HG03469 (cell line): ENCODE measurements around the gene SMAD1.

Source experiments
- ATAC-seq: cut with Tn5 transposase; IDR thresholded peaks from one replicate; pipeline ENCODE4 v1.9.1; 2021; ENCODE audit warnings: mild to moderate bottlenecking, moderate library complexity, moderate number of reproducible peaks; ENCODE audit not compliant: unreplicated experiment

The SMAD1 gene

GRCh38 chr4:145488310-145488709, 6.7 kb downstream of the SMAD1 start:
- ATAC-seq = no peak

GRCh38 chr4:145489556-145489955, 7.9 kb downstream of the SMAD1 start:
- ATAC-seq = no peak

DNA sequence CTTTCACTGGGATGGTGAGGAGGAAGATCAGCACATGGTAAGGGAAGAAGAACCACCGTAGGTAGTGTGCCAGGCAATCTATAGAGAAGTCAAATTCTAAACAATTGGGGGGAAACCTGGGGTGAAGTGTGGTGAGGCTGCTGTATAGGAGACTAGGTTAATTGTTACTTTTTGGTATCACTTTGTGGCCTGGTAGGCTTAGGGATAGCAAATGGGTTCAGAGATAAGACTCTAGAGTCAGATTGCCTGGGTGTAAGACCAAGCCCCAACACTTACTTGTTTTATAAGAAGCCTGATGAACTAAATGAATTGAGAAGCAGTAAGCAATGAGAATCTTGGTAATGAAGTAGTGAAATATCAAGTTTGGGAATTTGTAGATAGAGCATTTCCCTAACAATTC, 8.7 kb downstream of the SMAD1 start:
- no peak for ATAC-seq

GRCh38 chr4:145490796-145491195, 9.1 kb downstream of the SMAD1 start:
- ATAC-seq = no peak

GRCh38 chr4:145492376-145492775, 10.7 kb downstream of the SMAD1 start:
- ATAC-seq = no peak

GRCh38 chr4:145493166-145493565, 11.5 kb downstream of the SMAD1 start:
- no peak for ATAC-seq

DNA sequence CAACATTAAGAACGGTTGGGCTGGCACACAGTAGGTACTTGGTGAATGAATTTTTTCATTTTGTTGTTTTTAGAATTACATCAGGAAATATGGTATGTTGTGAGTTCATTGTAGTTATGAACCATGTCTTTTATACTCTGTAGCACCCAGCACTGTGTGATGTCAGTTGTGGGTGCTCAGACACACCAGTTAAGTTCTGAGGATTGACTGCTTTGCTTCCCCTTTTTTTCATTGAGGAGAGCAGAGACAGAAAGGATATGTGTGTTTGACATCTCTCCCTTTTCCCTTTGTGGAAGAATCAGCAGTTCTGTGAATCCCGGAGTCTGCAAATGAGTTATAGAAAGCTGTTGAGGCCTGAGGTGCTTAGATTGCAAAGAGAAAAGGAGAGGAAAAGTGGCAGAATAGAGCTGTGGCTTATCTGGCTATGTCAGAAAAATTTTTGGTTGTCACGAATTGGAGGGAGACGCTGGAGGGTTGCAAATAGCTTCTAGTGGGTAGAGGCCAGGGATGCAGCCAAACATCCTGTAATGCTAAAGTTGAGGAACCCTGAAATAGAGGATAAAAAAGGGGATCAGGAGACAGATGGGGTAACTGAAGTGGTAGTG, 13.1 kb downstream of the SMAD1 start:
- no peak for ATAC-seq

- ATAC-seq = no peak
These were observed 14.6 kb downstream of the SMAD1 start for GRCh38 chr4:145496292-145496691.

DNA sequence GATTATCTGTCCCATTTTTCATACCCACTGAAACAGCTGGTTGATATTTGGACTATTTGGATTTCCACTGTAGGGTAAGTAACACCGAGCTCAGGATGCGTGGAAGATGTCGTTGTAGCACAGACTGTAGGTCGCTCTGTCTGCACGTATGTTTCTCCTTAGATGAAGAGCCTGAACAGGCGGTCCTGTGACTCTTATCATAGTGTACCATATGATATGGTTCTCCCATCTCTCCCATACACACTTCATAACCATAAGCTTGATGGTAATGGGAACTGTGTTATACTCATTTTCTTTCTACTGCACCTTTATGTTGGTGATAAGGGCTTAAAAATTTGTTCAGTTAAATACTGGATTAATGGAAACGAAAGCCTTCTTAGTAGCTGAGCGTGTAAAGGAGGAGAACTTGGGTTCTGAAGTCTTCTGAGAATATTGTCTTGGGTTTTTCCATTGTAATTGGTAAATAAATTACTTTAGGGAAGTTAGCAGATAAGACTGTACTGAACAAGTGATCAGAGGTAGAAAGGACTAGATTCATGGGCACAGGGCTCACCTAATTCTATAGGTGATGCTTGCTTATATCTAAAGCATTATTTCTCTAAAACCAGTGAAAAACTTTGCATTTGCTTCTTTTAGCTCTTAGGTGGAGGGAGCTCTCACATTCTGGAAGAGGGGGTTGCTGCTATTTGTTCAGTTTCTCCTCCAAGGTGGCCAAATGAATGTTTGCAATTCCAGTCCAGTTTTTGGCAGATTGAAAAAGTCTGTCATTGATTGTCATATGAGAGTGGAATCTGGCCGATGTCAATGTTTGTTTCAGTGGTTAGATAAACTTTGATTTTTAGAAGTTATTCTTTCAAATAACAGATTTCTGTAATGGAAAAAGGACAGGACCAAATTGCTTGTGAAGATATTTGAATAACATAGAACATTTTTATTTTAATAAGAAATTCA, 15.8 kb downstream of the SMAD1 start:
- no peak for ATAC-seq

- peak; percentile 52 for ATAC-seq
These were observed 16.8 kb downstream of the SMAD1 start for GRCh38 chr4:145498430-145498829.

DNA sequence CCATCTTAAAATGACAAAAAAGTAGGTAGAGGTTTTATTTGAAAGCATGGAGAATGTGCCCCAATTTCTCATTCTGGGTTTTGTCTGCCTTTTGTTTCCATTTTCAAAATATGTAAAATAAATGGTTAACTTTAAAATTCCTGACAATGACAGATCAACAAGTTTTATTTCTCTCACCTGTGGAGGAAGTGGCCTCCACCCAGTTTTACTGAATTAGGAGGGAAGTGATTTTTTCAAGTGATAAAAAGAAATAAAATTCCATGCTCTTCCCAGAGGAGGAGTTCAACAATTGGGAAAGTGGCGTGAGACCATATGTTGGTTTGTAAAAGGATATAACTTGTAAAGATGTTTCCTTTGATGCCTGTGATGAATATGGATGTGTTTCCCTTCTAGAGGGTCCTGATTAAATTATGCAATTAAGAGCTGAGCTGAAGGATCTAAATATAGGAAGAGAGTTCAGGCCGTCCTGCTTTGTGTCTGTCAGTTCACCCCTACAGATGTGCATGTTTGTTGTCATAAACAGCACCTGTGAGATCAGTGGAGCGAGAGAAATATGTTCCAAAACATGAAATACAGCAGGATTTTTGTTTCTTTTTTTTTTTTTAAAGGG, 19.5 kb downstream of the SMAD1 start:
- peak; percentile 42 for ATAC-seq

DNA sequence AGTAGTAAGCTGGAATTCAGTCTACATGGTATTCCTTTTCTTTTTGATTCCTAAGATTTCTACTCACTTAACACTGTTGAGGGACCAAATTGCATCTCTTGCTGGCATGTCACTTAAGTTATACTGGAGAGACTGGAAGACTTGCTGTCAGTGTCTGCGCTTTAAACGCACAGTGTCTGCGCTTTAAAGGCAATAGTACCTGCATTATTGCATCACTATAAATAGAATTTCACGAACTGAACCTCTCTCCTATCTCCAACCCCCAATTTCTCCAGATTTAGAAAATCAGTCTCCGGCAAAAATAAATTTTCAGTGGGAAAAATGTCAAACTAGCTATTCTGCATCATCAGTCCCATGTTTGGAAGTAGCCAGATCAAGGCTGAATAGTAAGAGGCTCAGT, 21.2 kb downstream of the SMAD1 start:
- ATAC-seq = no peak

- ATAC-seq = no peak
These were observed 21.9 kb downstream of the SMAD1 start for GRCh38 chr4:145503486-145504072.

- no peak for ATAC-seq
These were observed 24.3 kb downstream of the SMAD1 start for GRCh38 chr4:145505995-145506394.

- ATAC-seq = no peak
These were observed 26.0 kb downstream of the SMAD1 start for GRCh38 chr4:145507636-145508035.

DNA sequence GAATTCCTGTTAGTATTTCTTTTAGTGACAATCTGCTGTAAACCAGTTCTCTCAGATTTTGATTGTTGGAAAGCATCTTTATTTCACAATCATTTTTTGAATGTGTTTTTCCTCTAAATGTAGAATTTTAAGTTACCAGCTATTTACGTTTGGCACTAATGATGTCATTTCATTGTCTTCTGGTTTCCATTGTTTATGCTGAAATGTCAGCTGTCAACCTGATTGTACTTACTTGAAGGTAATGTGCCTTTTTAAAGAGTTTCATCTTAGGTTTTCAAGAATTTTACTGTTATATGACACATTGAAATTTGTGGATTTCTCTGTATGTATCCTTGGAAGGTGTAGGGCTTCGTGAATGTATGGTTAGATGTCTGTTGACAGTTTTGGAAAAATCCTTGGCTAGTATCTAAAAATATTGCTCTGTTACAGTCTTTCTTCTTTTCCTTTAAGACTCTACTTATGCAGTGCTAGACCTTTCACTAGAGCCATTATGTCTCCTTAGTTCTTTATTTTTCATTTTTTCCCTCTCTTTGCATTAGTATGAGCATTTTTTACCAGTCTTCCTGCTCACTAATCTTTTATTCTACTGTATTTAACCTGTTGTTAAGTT, 30.4 kb downstream of the SMAD1 start:
- no peak for ATAC-seq

- ATAC-seq = no peak
These were observed 31.5 kb downstream of the SMAD1 start for GRCh38 chr4:145513020-145513621.

GRCh38 chr4:145520172-145520571, 38.5 kb downstream of the SMAD1 start:
- no peak for ATAC-seq

GRCh38 chr4:145521282-145521681, 39.6 kb downstream of the SMAD1 start:
- no peak for ATAC-seq

DNA sequence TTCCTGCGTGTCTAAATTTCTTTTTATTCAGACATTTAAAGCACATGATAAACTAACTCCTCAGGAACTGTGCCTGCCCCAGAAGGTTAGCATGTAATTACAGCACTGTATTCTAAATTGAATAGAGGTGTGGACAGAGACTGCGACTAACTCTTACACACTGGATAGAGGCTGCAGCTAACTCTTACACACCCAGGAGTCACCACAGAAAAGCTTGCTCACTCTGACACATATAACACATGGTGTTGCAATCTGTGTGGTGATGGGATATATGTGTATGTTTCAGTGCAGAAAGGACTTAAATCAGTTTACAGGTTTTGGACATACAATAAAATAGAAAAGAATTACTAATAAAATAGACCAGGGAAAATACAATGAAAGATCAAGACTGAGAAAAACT, 41.5 kb downstream of the SMAD1 start:
- no peak for ATAC-seq

DNA sequence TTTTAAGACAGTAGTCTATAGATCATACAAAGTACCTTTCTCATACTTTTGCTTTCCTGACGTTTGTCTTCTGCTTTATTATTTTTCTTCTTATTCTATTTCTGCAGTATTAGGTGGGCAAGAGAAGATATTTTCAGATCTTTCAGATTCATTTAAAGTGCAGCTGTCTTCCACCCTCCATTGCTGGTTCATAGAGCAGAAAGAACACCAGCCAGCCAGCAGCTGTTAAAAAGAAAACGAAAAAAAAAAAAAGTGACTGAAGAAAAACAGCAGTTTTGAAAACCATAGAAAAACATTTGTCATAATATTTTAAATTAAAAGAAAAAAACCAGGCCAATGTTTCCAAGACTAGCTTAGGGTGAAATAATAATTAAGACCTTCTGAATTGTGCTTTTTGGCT, 42.9 kb downstream of the SMAD1 start:
- no peak for ATAC-seq
